ENCODE measurements around the gene PPP1CC.
A peak's percentile ranks its signal among the peaks of the same experiment; 100 is the strongest.

Gene PPP1CC

DNA sequence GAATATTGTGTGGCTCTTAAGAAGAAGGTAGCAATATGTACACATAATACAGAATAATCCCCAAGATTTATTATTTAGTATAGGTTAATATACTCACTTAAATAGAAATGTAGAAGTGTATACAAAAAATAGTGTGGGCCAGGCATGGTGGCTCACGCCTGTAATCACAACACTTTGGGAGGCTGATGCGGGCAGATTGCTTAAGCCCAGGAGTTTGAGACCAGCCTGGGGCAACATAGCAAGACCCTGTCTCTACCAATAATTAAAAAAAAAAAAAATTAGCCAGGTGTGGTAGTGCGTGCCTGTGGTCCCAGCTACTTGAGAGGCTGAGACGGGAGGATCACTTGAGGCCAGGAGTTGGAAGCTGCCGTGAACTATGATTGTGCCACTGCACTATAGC, 38.5 kb downstream of the PPP1CC start:
- Histone ChIP-seq H3K4me3 (ENCODE audit: low read depth, low read length) (no peak overlapping the region), H3K27me3 (replicated peaks) (no peaks in the 10 kb centered on the region), H3K36me3 (replicated peaks) (no peaks in the 10 kb centered on the region), H3K27ac (no peak overlapping the region)
- in situ Hi-C loops (cut with HindIII; ENCODE audit: low pct_ligation_motif_present, low sequenced_read_pairs), result no loop called here
- DNase-seq, result no peak
- TF ChIP-seq, protein P1, sequence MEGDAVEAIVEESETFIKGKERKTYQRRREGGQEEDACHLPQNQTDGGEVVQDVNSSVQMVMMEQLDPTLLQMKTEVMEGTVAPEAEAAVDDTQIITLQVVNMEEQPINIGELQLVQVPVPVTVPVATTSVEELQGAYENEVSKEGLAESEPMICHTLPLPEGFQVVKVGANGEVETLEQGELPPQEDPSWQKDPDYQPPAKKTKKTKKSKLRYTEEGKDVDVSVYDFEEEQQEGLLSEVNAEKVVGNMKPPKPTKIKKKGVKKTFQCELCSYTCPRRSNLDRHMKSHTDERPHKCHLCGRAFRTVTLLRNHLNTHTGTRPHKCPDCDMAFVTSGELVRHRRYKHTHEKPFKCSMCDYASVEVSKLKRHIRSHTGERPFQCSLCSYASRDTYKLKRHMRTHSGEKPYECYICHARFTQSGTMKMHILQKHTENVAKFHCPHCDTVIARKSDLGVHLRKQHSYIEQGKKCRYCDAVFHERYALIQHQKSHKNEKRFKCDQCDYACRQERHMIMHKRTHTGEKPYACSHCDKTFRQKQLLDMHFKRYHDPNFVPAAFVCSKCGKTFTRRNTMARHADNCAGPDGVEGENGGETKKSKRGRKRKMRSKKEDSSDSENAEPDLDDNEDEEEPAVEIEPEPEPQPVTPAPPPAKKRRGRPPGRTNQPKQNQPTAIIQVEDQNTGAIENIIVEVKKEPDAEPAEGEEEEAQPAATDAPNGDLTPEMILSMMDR (IDR thresholded peaks at IDR 0.05; ENCODE audit: low read depth, low read length, missing control alignments), result no peak

DNA sequence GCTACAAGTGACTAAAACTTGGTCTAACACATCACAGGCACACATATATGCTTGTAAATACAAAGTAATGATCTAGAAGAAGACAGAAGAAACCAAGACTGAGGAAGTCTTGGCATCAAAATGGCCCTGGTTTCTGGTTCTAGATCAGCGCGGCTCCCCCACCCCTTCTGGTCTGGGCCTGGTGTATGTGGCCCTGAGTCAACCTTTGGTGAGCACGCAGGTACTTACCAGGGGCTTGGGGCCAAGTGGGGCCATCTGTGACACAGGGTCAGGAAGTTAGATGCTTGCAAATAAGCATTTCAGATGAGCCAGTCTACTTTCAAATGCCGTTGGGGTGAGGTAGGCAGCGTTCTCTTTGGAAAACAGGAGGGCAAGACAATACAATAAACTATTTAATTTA, 40.6 kb downstream of the PPP1CC start:
- TF ChIP-seq, protein P1 (IDR thresholded peaks at IDR 0.05; ENCODE audit: low read depth, low read length, missing control alignments), result no peak
- in situ Hi-C loops (cut with HindIII; ENCODE audit: low pct_ligation_motif_present, low sequenced_read_pairs), result no loop called here
- no peaks in the 10 kb centered on the region for H3K36me3 ChIP-seq (replicated peaks)
- no peak overlapping the region for H3K4me3 ChIP-seq (ENCODE audit: low read depth, low read length)
- no peak for DNase-seq
- no peak overlapping the region for H3K27ac ChIP-seq
- H3K27me3 ChIP-seq (replicated peaks), result no peaks in the 10 kb centered on the region

DNA sequence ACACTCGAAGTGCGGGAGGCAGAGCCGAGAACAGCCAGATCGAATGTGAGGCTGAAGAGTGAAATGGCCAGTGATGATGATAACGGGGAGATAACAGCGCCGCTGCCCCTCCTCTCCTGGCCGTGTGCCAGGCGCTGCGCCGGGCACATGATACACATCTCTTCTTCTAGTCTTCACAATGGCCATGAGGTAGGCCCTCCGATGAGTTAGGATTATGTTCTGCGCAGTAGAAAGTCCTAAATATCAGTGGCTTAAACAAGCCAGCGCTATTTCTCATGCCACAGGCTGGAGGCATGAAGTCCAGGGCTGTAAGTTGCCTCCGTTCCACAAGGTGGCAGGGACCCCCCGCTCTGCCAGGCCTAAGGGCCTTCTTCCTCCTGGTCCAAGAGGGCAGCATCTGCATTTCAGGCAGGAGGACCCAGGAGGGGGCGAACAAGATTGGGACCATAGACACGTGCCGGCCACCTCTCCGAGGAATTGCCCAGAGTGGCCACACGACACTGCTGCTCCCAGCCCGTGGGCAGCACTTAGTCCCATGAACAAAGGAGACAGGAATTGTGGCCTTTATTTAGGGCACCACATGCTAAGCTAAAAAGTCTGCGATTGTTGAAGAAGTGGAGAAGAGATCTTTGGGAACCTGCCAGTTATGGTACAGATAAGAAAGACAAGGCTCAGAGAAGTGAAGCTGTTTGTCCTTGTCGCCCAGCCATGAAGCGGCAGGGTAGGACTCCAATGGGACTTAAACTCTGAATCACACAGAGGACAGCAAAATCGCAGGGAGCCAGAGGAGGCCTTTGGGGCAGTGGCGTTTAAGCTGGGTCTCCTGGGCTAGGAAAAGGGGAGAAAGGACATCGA, 42.9 kb downstream of the PPP1CC start:
- Histone ChIP-seq H3K27ac (no peak overlapping the region), H3K4me3 (ENCODE audit: low read depth, low read length) (no peak overlapping the region), H3K27me3 (replicated peaks) (no peaks in the 10 kb centered on the region), H3K36me3 (replicated peaks) (no peaks in the 10 kb centered on the region)
- TF ChIP-seq, protein P1 (IDR thresholded peaks at IDR 0.05; ENCODE audit: low read depth, low read length, missing control alignments), result no peak
- in situ Hi-C loops (cut with HindIII; ENCODE audit: low pct_ligation_motif_present, low sequenced_read_pairs), result no loop called here
- DNase-seq, result no peak

DNA sequence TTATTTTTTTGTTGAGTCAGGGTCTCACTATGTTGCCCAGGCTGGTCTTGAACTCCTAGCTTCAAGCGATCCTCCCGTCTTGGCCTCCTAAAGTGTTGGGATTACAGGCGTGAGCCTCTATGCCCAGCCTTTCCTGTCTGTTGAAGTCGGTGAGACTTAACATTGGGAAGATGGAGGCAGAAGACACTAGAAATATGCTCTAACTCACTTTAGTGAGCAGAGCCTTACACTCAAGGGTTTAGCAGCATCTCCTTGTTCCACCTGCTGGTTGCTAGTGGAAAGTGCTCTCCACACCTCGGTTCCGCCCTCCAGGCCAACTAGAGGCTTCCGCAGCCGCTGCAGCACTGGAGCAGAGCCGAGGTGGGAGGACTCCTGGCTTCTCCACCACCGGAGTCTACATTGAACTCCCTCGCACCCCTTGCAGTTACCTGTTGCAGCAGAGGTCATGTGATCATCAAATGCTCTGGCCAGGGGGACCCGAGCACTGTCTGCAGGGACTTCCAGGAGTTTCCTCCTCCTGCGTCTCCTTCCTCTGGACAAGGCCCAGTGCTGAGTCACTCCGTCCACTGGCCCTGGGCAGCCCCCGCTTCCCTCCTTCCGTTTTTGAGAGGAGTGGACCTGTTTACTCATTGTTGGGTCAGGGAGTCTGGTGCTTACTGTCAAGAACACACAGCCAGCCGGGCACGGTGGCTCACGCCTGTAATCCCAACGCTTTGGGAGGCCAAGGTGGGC, 44.4 kb downstream of the PPP1CC start:
- H3K27me3 ChIP-seq (replicated peaks), result no peaks in the 10 kb centered on the region
- no peaks in the 10 kb centered on the region for H3K36me3 ChIP-seq (replicated peaks)
- TF ChIP-seq, protein P1 (IDR thresholded peaks at IDR 0.05; ENCODE audit: low read depth, low read length, missing control alignments), result peak; percentile 87
- no peak overlapping the region for H3K27ac ChIP-seq
- in situ Hi-C loops (cut with HindIII; ENCODE audit: low pct_ligation_motif_present, low sequenced_read_pairs), result no loop called here
- peak overlapping the region; percentile 22 for H3K4me3 ChIP-seq (ENCODE audit: low read depth, low read length)
- DNase-seq, result peak; percentile 77

DNA sequence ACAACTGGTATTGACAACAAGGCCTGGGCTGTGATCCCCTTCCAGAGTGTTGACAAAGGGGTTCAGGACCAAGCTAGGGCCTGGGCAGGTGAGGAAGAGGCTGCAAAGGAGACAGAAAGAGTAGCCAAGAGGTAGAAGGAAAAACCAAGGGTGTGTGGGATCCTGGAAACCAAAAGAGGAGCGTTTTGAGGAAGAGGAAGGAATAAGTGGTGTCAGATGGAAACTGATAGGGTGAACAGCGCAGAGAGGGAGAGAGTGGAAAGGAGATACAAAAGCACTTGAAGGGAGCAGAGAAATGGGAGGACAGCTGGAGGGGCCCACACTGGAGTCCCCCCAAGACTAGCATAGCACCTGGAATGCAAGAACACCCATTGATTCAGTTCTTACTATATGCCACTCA, 45.5 kb downstream of the PPP1CC start:
- no peak overlapping the region for H3K4me3 ChIP-seq (ENCODE audit: low read depth, low read length)
- no peaks in the 10 kb centered on the region for H3K36me3 ChIP-seq (replicated peaks)
- no peak for DNase-seq
- H3K27ac ChIP-seq, result no peak overlapping the region
- in situ Hi-C loops (cut with HindIII; ENCODE audit: low pct_ligation_motif_present, low sequenced_read_pairs), result no loop called here
- no peaks in the 10 kb centered on the region for H3K27me3 ChIP-seq (replicated peaks)
- TF ChIP-seq, protein P1 (IDR thresholded peaks at IDR 0.05; ENCODE audit: low read depth, low read length, missing control alignments), result no peak
